ENCODE results near the gene BCL7C.

GRCh38 chr16:30843501-30843900, 50.4 kb downstream of the BCL7C start:
- TF ChIP-seq, protein P1, sequence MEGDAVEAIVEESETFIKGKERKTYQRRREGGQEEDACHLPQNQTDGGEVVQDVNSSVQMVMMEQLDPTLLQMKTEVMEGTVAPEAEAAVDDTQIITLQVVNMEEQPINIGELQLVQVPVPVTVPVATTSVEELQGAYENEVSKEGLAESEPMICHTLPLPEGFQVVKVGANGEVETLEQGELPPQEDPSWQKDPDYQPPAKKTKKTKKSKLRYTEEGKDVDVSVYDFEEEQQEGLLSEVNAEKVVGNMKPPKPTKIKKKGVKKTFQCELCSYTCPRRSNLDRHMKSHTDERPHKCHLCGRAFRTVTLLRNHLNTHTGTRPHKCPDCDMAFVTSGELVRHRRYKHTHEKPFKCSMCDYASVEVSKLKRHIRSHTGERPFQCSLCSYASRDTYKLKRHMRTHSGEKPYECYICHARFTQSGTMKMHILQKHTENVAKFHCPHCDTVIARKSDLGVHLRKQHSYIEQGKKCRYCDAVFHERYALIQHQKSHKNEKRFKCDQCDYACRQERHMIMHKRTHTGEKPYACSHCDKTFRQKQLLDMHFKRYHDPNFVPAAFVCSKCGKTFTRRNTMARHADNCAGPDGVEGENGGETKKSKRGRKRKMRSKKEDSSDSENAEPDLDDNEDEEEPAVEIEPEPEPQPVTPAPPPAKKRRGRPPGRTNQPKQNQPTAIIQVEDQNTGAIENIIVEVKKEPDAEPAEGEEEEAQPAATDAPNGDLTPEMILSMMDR (IDR thresholded peaks at IDR 0.05; ENCODE audit: low read length), result no peak
- no peak for TF ChIP-seq EZH2 (IDR thresholded peaks at IDR 0.05; ENCODE audit: borderline replicate concordance, low read length)

All from OCI-LY1 (cell line).